Measurements from ENCODE around the gene ALOX15. TPM values are rescaled to one million over a fixed set of nuclear protein-coding genes. Genes with fewer than 3 reads are reported as not detected.
"Not testable (repeated sequence)": the region's sequence is repeated elsewhere in the genome, so short reads cannot be mapped to it uniquely, and the experiment has no call there.

ALOX15 gene
- total RNA-seq, 1 donor from 2014 or later = 1.7 TPM

DNA sequence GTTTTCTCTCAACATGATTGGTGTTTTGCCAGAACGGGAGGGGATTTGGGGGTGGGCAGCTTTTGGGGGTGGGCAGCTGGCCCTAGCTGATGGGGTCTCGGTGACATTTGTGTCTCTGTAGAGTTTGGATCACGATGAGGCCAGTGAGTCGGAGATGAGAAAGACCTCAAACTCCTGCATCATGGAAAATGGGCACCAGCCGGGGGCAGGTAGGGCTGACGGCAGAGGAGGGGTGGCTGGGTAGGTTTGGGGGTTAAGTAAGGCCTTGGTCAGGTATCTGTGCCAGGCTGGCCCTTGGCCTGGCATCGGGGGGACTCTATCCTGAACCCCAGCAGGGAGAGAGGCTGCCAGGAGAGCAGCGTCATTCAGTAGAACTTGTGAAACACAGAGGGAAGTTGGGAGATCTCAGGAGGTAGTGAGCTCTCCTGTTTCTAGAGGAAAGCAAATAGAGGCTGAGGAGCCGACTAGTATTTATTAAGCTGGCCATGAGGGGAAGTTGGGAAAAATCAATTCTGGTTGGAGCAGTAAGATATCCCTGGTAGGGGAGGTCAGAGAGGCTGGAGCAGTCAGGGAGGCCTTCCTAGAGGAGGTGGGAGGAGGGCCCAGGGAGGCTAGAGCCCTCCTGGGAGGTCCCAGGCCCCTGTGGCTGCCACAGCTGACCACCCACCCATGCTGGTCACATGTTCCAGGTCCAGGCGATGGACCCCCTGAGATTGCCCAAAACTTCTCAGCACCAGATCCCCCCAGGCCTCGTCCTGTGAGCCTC lies 49.1 kb downstream of the ALOX15 start:
- peaks cover 14% of the 10 kb centered on the region for H3K4me1 ChIP-seq
- no peak for ATAC-seq
- TF ChIP-seq, protein P1, sequence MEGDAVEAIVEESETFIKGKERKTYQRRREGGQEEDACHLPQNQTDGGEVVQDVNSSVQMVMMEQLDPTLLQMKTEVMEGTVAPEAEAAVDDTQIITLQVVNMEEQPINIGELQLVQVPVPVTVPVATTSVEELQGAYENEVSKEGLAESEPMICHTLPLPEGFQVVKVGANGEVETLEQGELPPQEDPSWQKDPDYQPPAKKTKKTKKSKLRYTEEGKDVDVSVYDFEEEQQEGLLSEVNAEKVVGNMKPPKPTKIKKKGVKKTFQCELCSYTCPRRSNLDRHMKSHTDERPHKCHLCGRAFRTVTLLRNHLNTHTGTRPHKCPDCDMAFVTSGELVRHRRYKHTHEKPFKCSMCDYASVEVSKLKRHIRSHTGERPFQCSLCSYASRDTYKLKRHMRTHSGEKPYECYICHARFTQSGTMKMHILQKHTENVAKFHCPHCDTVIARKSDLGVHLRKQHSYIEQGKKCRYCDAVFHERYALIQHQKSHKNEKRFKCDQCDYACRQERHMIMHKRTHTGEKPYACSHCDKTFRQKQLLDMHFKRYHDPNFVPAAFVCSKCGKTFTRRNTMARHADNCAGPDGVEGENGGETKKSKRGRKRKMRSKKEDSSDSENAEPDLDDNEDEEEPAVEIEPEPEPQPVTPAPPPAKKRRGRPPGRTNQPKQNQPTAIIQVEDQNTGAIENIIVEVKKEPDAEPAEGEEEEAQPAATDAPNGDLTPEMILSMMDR (IDR thresholded peaks at IDR 0.05) = no peak
- H3K27me3 ChIP-seq = no peaks in the 10 kb centered on the region
- intact Hi-C loops (cut with DNase I) = no loop called here
- H3K4me3 ChIP-seq = no peak overlapping the region
- H3K9me3 ChIP-seq = no peaks in the 10 kb centered on the region
- no peaks in the 10 kb centered on the region for H3K36me3 ChIP-seq
- no peak overlapping the region for H3K27ac ChIP-seq
- no peak for DNase-seq

DNA sequence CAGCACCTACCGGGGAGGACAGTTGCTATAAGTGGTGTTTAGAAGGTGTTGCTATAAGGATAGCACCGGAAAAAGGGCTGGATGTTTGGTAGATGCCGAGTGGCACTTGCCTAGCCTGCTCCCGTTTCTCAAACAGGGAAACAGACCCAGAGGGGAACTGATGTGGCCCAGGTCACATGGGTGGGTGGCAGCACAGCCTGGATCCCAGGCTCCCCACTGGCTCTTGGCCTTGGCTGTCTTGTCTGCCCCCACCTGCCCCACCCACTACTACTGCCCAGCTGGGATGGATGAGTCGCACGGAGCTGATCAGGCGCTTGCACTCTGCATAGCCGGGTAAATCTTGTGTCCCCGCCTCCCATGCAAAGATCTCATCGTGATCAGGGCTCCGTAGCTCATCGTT lies 49.9 kb downstream of the ALOX15 start:
- TF ChIP-seq, protein P1 (IDR thresholded peaks at IDR 0.05) = no peak
- Histone ChIP-seq H3K4me1 (peaks cover 14% of the 10 kb centered on the region), H3K9me3 (no peaks in the 10 kb centered on the region), H3K27ac (peak overlapping the region; percentile 45), H3K4me3 (no peak overlapping the region), H3K27me3 (no peaks in the 10 kb centered on the region), H3K36me3 (no peaks in the 10 kb centered on the region)
- ATAC-seq (peak; percentile 64), DNase-seq (no peak)
- intact Hi-C loops (cut with DNase I) = no loop called here

DNA sequence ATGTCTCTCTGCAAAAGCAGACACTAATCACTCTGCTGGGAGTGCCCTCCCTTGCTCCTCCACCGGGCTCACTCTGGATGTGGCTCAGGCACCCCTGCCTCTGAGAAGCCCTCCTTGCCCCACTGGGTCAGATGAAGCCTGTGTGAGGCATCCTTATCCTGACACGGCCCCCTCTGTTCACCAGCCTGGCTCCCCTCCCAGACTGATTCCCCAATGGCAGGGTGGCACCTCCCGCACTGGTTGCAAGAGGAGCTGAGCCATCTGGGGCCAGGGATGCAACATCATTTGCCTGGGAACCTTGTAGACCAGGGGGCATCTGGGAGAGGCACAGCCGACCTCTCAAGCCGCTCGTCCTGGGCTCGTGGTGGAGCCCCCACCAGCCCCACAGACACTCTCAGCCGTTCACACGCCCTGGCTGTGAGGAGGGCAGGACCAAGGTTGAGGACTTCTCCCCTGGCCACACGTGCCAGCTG lies 50.5 kb downstream of the ALOX15 start:
- DNase-seq (no peak), ATAC-seq (no peak)
- peak overlapping the region; percentile 45 for H3K27ac ChIP-seq
- TF ChIP-seq, protein P1 (IDR thresholded peaks at IDR 0.05) = no peak
- no peak overlapping the region for H3K4me3 ChIP-seq
- no peaks in the 10 kb centered on the region for H3K9me3 ChIP-seq
- H3K27me3 ChIP-seq = no peaks in the 10 kb centered on the region
- H3K36me3 ChIP-seq = no peaks in the 10 kb centered on the region
- intact Hi-C loops (cut with DNase I) = no loop called here
- peaks cover 14% of the 10 kb centered on the region for H3K4me1 ChIP-seq

DNA sequence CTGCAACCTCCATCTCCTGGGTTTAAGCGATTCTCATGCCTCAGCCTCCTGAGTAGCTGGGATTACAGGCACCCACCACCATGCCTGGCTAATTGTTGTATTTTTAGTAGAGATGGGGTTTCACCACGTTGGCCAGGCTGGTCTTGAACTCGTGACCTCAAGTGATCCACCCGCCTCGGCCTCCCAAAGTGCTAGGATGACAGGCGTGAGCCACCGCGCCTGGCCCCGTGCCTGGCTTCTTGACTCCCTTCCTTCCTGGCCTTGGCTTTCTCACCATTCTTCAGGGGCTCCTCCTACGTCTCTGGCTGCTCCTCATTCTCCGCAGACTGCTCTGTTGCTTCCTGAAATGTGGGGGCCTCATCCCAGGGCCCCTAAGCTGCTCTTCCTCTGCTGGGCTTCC lies 51.4 kb downstream of the ALOX15 start:
- H3K4me3 ChIP-seq; DNase-seq; H3K27me3 ChIP-seq; H3K4me1 ChIP-seq; H3K36me3 ChIP-seq; intact Hi-C loops (cut with DNase I); H3K9me3 ChIP-seq; ATAC-seq; H3K27ac ChIP-seq: not testable (repeated sequence)

DNA sequence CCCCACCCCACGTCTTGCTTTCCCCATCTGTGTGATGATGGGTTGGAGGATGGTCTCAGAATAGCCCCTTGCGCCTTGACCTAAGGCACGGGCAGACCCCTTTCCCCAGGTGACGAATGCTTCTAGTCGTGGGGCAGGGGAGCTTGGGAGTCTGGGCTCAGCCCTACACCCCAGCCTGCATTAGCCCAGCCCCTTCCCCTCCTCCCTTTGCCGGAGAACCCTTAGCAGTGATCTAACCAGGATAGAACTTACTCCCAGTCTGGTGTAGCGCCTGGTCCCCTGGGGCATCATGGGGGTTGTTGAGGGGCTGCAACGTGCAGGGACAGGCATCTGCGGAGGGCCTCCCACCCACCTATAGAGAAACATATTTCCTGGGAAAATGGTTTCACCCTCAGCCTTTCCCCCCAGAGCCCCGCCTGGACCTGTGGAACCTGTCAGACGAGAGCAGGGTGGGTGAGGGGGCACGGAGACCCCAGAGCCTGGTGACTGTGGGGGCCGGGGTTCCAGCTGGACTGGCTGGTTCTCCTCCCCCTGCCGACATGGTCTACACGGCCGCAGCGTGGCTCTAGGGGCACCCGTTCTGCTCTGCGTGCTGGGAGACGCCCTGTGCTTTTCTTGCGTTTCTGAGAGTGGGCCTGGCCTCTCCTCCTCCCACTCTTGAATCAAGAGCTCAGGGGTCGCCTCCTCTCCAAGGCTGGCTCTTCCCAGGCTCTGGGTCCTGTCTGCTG lies 52.4 kb downstream of the ALOX15 start:
- DNase-seq (peak; percentile 37), ATAC-seq (no peak)
- peaks cover 12% of the 10 kb centered on the region for H3K4me1 ChIP-seq
- H3K27me3 ChIP-seq = peaks cover 14% of the 10 kb centered on the region
- H3K4me3 ChIP-seq = no peak overlapping the region
- TF ChIP-seq, protein P1 (IDR thresholded peaks at IDR 0.05) = no peak
- no peaks in the 10 kb centered on the region for H3K36me3 ChIP-seq
- intact Hi-C loops (cut with DNase I) = no loop called here
- no peak overlapping the region for H3K27ac ChIP-seq
- no peaks in the 10 kb centered on the region for H3K9me3 ChIP-seq

DNA sequence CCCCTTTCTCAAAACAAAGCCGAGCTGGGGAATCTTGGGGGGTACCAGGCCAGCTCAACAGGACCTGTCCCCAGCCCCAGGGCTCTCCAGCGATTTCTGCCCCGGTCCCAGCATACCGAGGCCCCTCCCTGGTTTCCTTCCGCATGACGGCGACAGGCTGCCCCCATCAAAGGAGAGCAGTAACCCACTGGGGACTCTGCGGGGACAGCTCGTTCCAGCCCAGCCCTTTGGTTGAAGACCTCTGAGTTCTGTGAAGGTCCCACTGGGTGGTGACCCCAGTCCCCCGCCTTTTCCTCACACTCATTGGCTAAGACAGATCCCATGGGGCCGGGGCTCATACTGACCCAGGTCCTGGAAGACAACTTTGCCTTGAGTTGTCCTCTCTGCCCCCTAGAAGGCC lies 53.1 kb downstream of the ALOX15 start:
- Histone ChIP-seq H3K36me3 (no peaks in the 10 kb centered on the region), H3K9me3 (no peaks in the 10 kb centered on the region), H3K4me1 (peaks cover 19% of the 10 kb centered on the region), H3K4me3 (no peak overlapping the region), H3K27me3 (peaks cover 21% of the 10 kb centered on the region), H3K27ac (peak overlapping the region; percentile 42)
- ATAC-seq (no peak), DNase-seq (peak; percentile 59)
- intact Hi-C loops (cut with DNase I) = no loop called here
- TF ChIP-seq, protein P1 (IDR thresholded peaks at IDR 0.05) = no peak

All from upper lobe of right lung (tissue), 1 donor.